Panc1 (cell line): ENCODE results near the gene EEA1.

Experiments
- SIN3A ChIP-seq: IDR thresholded peaks from 2 replicates; pipeline ENCODE4 v1.6.1; 2012; ENCODE audit warnings: low read depth, mild to moderate bottlenecking, low read length, moderate library complexity, borderline replicate concordance; ENCODE audit not compliant: insufficient read depth
- TF ChIP-seq, protein P1 (sequence below): fragments of 450-650 bp; IDR thresholded peaks from 2 replicates; pipeline ENCODE4 v1.5.1; 2017; ENCODE audit warnings: mild to moderate bottlenecking

DNA sequence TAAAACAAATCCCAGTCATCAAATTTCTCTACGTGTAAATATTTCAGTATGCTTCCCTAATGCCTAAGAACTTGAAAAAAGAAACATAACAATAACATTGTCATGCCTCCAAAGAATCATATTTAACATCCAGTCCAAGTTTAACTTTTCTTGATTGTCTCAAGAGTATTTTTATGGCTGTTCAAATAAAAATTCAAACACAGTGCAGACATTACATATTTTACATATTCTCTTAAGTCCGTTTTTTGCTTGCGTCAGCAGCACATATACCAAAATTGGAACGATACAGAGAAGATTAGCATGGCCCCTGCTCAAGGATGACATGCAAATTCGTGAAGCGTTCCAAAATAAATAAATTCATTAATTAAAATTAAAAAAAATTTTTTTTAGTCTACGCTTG lies 23.3 kb upstream of the EEA1 start:
- TF ChIP-seq, protein P1, sequence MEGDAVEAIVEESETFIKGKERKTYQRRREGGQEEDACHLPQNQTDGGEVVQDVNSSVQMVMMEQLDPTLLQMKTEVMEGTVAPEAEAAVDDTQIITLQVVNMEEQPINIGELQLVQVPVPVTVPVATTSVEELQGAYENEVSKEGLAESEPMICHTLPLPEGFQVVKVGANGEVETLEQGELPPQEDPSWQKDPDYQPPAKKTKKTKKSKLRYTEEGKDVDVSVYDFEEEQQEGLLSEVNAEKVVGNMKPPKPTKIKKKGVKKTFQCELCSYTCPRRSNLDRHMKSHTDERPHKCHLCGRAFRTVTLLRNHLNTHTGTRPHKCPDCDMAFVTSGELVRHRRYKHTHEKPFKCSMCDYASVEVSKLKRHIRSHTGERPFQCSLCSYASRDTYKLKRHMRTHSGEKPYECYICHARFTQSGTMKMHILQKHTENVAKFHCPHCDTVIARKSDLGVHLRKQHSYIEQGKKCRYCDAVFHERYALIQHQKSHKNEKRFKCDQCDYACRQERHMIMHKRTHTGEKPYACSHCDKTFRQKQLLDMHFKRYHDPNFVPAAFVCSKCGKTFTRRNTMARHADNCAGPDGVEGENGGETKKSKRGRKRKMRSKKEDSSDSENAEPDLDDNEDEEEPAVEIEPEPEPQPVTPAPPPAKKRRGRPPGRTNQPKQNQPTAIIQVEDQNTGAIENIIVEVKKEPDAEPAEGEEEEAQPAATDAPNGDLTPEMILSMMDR: no peak
- TF ChIP-seq SIN3A: no peak
